Esophagus squamous epithelium (tissue), 4 donors: ENCODE results near the gene C11orf21.

Source experiments
- POLR2A ChIP-seq, 4 donors: fragments of 450-650 bp; IDR thresholded peaks; one replicate each; pipeline ENCODE4 v1.6.1; 2017; ENCODE audit warnings: antibody characterized with exemption in 4 of 4, mild to moderate bottlenecking in 4 of 4, moderate library complexity in 3 of 4
- TF ChIP-seq, protein P1 (sequence below), 6 experiments: fragments of 450-650 bp in 4 of 6; fragments of 200-600 bp in 2 of 6; sonication (generic) in 2 of 6; IDR thresholded peaks; one replicate each; pipeline ENCODE4 v1.5.1; 2016 to 2019; ENCODE audit warnings: antibody characterized with exemption in 6 of 6, mild to moderate bottlenecking in 4 of 6, moderate library complexity in 4 of 6

GRCh38 chr11:2316169-2316962, 14.6 kb upstream of the C11orf21 start:
- TF ChIP-seq, protein P1, sequence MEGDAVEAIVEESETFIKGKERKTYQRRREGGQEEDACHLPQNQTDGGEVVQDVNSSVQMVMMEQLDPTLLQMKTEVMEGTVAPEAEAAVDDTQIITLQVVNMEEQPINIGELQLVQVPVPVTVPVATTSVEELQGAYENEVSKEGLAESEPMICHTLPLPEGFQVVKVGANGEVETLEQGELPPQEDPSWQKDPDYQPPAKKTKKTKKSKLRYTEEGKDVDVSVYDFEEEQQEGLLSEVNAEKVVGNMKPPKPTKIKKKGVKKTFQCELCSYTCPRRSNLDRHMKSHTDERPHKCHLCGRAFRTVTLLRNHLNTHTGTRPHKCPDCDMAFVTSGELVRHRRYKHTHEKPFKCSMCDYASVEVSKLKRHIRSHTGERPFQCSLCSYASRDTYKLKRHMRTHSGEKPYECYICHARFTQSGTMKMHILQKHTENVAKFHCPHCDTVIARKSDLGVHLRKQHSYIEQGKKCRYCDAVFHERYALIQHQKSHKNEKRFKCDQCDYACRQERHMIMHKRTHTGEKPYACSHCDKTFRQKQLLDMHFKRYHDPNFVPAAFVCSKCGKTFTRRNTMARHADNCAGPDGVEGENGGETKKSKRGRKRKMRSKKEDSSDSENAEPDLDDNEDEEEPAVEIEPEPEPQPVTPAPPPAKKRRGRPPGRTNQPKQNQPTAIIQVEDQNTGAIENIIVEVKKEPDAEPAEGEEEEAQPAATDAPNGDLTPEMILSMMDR (IDR thresholded peaks at IDR 0.05): no peak
- no peak for TF ChIP-seq POLR2A (IDR thresholded peaks at IDR 0.05)
